LNCAP (cell line): ENCODE data around the gene SLC25A28.
A peak's percentile ranks its signal among the peaks of the same experiment; 100 is the strongest.

Experiments used
- CTCF ChIP-seq: fragments of 450-650 bp; IDR thresholded peaks from 2 replicates; pipeline ENCODE4 v1.5.1; 2017; ENCODE audit warnings: mild to moderate bottlenecking

SLC25A28 gene

DNA sequence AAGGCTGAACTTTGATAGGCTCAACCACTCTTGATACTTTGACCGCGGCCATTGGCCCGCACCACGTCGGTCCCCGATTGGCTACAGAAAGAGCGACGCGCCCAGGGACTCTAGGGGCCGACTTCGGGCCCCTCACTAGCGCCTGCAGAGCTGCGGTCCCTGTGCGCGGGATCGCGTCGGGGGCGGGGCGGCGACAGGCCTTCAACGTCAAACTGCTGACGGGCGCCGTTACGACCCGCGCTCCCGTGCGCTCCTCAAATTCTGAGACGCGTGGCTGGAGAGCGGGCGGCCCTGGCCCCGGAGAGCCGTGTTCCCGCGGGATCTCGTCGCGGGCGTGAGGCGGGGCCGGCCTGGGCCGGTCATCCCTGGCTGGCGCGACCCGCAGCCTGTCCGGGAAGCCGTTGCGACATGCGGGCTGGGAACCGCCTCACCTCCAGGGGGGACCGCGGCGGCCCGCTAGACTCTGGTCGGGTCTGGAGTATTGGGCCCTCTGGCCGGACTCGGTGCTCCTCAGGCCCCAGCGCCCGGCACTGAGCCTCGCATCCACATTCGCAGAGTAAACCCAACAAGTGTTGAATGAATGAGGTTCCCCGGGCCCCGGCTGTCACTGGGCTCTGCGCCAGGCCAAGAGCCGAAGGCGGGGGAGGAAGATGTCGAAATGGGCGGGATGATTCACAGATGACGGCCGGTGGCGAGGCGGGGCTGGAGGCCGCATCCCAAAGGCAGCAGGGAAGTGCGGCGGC lies 643 bp upstream of the SLC25A28 start:
- no peak for TF ChIP-seq CTCF

DNA sequence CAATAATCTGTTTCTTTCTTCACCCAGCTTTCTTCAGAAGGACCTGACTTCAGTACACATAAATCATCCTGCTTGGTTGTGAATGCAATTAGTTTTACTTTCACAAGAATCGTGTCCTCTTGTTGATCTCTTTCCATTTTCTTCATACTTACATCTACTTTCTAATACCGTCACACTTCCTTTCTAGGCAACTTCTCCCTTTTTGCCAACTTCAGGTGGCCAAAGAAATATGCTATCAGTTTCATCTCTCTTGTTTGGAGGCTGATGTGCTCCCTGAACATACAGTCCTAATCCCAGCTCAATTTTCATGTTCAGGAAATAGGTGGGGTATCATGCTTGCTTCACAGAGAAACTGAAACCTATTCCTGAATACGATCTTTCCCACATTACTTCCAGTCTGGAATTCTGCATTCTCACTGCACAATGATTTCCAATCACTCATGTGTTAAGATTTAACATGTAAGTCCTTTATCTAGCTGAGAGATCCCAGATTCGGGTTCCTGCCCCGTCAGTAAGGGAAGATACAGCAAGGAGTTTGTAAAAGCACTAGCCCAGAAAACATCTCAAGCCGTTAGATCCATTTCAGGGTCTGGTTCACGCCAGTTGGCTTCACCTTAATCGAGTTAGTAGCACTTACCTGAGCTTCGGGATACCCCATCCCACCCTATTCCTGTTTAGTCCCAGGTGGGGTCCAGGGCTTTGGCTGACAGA lies 994 bp downstream of the SLC25A28 start:
- no peak for TF ChIP-seq CTCF

DNA sequence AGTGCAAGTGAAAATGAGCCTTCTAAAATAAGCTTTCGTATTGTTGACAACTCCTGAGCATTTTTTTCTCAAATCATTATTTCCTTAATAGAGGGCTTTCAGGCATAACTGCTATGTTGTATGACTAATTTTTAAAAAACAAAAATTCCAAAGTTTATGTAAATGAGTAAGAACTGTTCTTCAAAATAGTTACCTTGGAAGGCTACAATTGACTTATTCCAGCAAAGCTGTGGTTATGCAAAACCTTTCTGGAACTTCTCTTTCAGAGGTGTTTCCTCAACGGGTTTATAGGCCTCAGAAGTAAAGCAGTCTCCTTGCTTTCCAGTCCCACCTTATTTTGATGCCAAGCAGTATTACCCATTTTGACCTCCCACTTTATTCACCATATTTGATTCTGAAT lies 2.5 kb downstream of the SLC25A28 start:
- TF ChIP-seq CTCF = no peak

- TF ChIP-seq CTCF = no peak
Measured at GRCh38 chr10:99615426-99615825, 4.8 kb downstream of the SLC25A28 start.

DNA sequence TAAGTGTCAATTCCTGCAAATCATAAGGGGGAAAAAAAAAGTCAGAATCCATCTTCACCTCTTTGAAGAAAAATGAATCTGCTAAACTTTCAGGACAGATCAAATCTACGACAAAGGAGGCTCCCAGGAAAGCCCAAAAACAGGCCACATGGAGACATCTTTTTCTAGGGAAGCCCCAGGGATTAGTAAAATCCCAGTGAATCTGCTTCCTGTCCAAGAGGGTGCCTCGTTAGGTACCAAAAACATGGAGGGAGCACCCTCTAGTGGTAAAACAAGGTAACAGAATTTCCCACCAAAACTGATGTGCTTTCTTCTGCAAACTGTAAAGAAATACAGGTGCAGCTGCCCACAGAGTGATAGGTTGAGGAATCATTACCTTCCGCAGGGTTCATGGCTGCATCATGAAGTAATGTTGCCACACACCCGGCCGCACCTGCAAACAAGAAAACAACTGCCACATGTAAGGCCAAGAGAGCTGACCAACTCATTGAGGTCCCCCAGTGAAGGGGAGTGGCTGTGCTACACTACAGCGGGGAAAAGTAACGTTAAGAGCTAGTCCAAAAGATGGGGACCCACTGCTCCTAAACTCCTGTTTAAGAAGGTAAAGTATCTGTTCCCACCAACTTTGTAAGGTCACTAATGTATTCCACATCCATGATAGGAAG lies 7.9 kb downstream of the SLC25A28 start:
- TF ChIP-seq CTCF = peak; percentile 51

- TF ChIP-seq CTCF = no peak
Measured at GRCh38 chr10:99611326-99611725, 8.9 kb downstream of the SLC25A28 start.

GRCh38 chr10:99610221-99610620 lies 10.0 kb downstream of the SLC25A28 start:
- no peak for TF ChIP-seq CTCF
